HG03039 (cell line): ENCODE measurements around the gene RASGRP1.

Experiments
- ATAC-seq: cut with Tn5 transposase; IDR thresholded peaks from one replicate; pipeline ENCODE4 v1.9.1; 2021; ENCODE audit warnings: mild to moderate bottlenecking, moderate library complexity; ENCODE audit not compliant: unreplicated experiment

RASGRP1 gene

GRCh38 chr15:38463893-38464292, 100.7 kb downstream of the RASGRP1 start:
- no peak for ATAC-seq

DNA sequence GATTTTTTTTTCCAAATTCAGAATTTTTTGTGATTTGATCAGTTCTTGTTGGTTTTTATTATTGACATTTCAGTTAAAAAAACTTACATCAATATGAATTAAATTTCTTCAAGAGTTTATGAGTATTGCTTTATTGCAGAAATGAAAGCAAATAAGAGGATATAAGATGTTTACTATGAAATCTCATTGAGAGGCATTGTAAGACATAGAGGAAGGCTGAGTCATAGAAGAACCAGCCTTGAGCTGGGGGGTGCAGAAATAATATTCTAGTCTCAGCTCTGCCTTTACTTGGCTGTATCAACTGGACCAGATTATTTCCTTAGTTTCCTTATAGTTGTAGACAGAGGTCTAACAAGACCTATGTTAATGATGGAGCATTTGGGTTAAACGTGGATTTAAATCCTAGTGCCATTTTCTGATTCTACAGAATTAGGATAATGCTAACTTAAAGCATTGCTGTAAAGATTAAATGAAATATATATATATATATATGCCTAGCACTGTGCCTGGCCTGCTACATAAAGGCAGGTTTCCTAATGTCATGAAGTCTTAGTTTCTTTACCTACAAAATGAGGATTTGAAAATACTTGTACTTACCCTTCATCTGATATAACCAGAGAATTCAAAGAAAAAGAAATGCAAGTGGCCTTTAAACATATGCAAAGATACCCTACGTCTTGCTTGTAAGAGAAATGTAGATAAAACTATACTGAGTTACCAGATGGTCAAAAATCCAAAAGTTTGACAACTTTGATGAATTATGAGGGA, 103.4 kb downstream of the RASGRP1 start:
- ATAC-seq = no peak

GRCh38 chr15:38460543-38460942, 104.1 kb downstream of the RASGRP1 start:
- no peak for ATAC-seq

- no peak for ATAC-seq
Measured at GRCh38 chr15:38459480-38459879, 105.1 kb downstream of the RASGRP1 start.

DNA sequence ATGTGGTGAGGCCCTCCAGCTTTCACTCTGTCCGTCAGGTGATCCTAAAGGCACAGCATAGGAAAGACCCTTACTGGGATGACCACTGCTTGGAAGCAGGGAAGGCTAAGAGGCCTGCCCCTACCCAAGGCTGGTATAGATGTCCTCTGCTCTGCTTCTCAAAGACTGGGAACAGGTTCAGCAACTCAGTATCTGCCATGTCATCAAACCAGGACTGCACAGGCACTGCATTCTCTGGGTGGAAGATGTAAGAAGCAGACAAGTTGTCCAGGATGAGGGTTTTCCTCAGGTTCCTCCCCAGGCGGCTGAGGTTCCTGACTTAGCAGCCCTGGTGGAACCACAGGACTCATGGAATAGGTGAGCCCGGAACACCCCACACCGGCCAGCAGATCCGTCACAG, 106.0 kb downstream of the RASGRP1 start:
- ATAC-seq = no peak

DNA sequence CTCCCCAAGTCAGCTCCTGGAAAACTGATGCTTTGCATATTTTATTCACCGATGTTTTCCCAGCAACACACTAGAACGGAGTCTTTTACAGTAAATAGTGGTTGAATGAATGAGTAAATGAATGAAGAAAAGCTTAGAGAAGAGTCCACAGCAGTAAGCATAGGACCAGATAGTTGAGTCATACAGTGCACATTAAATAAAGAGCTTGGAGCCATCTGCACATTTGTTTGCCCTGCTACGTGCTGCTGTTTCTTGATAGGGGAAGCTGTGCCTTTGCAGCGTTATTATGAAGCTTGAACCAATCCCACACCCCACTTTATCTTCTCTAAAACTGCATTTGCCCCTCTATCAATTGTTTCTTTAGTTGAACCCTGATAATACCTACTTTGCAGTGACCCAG, 109.5 kb downstream of the RASGRP1 start:
- ATAC-seq = no peak

DNA sequence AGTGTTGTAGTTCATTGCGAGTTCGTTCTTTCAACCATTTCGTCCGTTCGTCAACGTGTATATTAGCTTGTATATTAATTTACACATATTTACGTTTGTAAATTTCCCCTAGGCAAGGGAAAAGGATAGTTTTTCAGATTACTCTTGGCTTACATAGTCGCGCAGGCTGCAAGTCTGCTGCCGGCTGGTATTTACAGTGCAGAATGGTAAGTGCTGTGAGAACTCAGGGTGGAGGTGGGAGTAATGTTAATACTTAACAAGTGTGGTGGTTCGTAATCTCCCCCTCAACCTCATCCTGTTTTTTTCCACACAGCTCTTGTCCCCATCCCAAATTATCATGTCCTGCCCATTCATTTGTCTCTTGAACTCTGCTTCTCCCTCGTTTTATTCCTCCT, 109.9 kb downstream of the RASGRP1 start:
- ATAC-seq = no peak

- ATAC-seq = peak; percentile 94
Measured at GRCh38 chr15:38453971-38454695, 110.5 kb downstream of the RASGRP1 start, which contains the start of gene FAM98B. FAM98B (plus strand) TSS chr15:38454127; CDS start chr15:38454162, 35 bp downstream.

DNA sequence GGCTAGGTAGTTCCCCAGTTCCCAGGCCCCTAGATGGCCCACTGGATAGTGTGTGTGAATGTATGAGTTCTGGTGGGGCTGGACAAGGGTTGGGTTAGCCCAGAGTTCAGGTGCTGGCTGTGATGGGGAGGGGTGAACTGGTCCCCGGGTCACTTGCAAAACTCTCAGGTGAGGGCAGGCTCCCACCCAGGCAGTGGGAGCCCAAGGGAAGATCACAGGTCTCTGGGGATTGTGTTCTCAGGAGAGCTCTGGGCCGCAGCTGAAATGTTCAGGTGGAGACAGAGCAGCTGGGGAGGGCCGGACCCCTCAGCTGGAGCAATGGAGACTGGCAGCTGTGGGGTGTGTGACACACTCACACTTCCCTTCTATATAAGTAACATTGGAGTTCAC, 123.5 kb downstream of the RASGRP1 start:
- ATAC-seq = no peak

- ATAC-seq = peak; percentile 70
Measured at GRCh38 chr15:38440353-38441129, 124.1 kb downstream of the RASGRP1 start.
